H9 (cell line): ENCODE data around the gene BRS3. TPM values are rescaled to one million over a fixed set of nuclear protein-coding genes. Genes with fewer than 3 reads are reported as not detected.

Experiments
- DNase-seq: peaks from one replicate; pipeline ENCODE4 v3.0.0-alpha.2; 2017
- H2AFZ ChIP-seq: one replicate; pipeline ENCODE4 v1.6.1; 2013; ENCODE audit warnings: mild to moderate bottlenecking, low read length, control low read depth, moderate library complexity
- H2AK5ac ChIP-seq: 2 replicates; pipeline ENCODE4 v1.6.1; 2013; ENCODE audit warnings: low read length, control low read depth, mixed read lengths; ENCODE audit not compliant: insufficient read length
- H2BK120ac ChIP-seq: one replicate; pipeline ENCODE4 v1.6.1; 2013; ENCODE audit warnings: low read depth, mild to moderate bottlenecking, low read length, control low read depth, inconsistent platforms; ENCODE audit not compliant: poor library complexity, severe bottlenecking
- H2BK12ac ChIP-seq: 2 replicates; pipeline ENCODE4 v1.6.1; 2013; ENCODE audit warnings: low read length, control low read depth, mixed read lengths, low read depth; ENCODE audit not compliant: insufficient read length
- H2BK15ac ChIP-seq: 2 replicates; pipeline ENCODE4 v1.6.1; 2013; ENCODE audit warnings: low read depth, low read length, control low read depth
- H2BK20ac ChIP-seq: one replicate; pipeline ENCODE4 v1.6.1; 2013; ENCODE audit warnings: low read depth, mild to moderate bottlenecking, low read length, control low read depth, inconsistent platforms; ENCODE audit not compliant: poor library complexity, severe bottlenecking
- H2BK5ac ChIP-seq: 2 replicates; pipeline ENCODE4 v1.6.1; 2013; ENCODE audit warnings: low read length, control low read depth, mixed read lengths; ENCODE audit not compliant: insufficient read length
- H3K14ac ChIP-seq: 2 replicates; pipeline ENCODE4 v1.6.1; 2013; ENCODE audit warnings: low read length, control low read depth; ENCODE audit not compliant: insufficient read depth
- H3K18ac ChIP-seq: 2 replicates; pipeline ENCODE4 v1.6.1; 2013; ENCODE audit warnings: low read depth, mild to moderate bottlenecking, mixed read lengths, low read length, control low read depth; ENCODE audit not compliant: insufficient read length
- H3K23ac ChIP-seq: 2 replicates; pipeline ENCODE4 v1.6.1; 2013; ENCODE audit warnings: low read length, control low read depth, mixed read lengths, low read depth; ENCODE audit not compliant: insufficient read length
- H3K23me2 ChIP-seq: 2 replicates; pipeline ENCODE4 v1.6.1; 2013; ENCODE audit warnings: low read depth, mild to moderate bottlenecking, mixed read lengths, low read length, control low read depth; ENCODE audit not compliant: insufficient read length, poor library complexity, severe bottlenecking
- H3K27ac ChIP-seq: 2 replicates; pipeline ENCODE4 v1.5.1; 2013; ENCODE audit warnings: low read length, control low read depth, mixed read lengths, low read depth; ENCODE audit not compliant: insufficient read length
- H3K27me3 ChIP-seq: 2 replicates; pipeline ENCODE4 v1.6.1; 2013; ENCODE audit warnings: low read length, control low read depth, inconsistent platforms; ENCODE audit not compliant: insufficient read depth
- H3K4ac ChIP-seq: 2 replicates; pipeline ENCODE4 v1.6.1; 2013; ENCODE audit warnings: low read depth, mild to moderate bottlenecking, control low read depth, inconsistent platforms, low read length, moderate library complexity
- H3K4me1 ChIP-seq: 2 replicates; pipeline ENCODE4 v1.6.1; 2013; ENCODE audit warnings: low read length, control low read depth, inconsistent platforms; ENCODE audit not compliant: insufficient read depth
- H3K4me2 ChIP-seq: 2 replicates; pipeline ENCODE4 v1.6.1; 2013; ENCODE audit warnings: low read length, control low read depth, mixed read lengths; ENCODE audit not compliant: insufficient read length, insufficient read depth
- H3K56ac ChIP-seq: 2 replicates; pipeline ENCODE4 v1.6.1; 2013; ENCODE audit warnings: low read depth, mild to moderate bottlenecking, mixed read lengths, low read length, control low read depth; ENCODE audit not compliant: insufficient read length
- H3K79me1 ChIP-seq: 2 replicates; pipeline ENCODE4 v1.6.1; 2013; ENCODE audit warnings: low read depth, mild to moderate bottlenecking, moderate library complexity, low read length, control low read depth, inconsistent platforms; ENCODE audit not compliant: insufficient read depth, poor library complexity, severe bottlenecking
- H3K79me2 ChIP-seq: 2 replicates; pipeline ENCODE4 v1.6.1; 2013; ENCODE audit warnings: low read length, control low read depth, inconsistent platforms; ENCODE audit not compliant: insufficient read depth
- H3K9ac ChIP-seq: 2 replicates; pipeline ENCODE4 v1.6.1; 2013; ENCODE audit warnings: low read length, control low read depth, mixed read lengths; ENCODE audit not compliant: insufficient read length; ENCODE audit errors: extremely low read depth
- H3K9me3 ChIP-seq: one replicate; pipeline ENCODE4 v1.6.1; 2013; ENCODE audit warnings: low read depth, low read length, inconsistent platforms; ENCODE audit not compliant: control insufficient read depth
- H3T11ph ChIP-seq: one replicate; pipeline ENCODE4 v1.6.1; 2013; ENCODE audit warnings: mild to moderate bottlenecking, low read length, control low read depth, inconsistent platforms
- H4K20me1 ChIP-seq: one replicate; pipeline ENCODE4 v1.6.1; 2013; ENCODE audit not compliant: control insufficient read depth, insufficient read length, insufficient read depth
- H4K5ac ChIP-seq: 2 replicates; pipeline ENCODE4 v1.6.1; 2013; ENCODE audit warnings: low read depth, mild to moderate bottlenecking, mixed read lengths, low read length, control low read depth; ENCODE audit not compliant: insufficient read length
- H4K8ac ChIP-seq: replicated peaks from 2 replicates; pipeline ENCODE4 v1.6.1; 2013; ENCODE audit warnings: low read length, control low read depth, mixed read lengths, low read depth; ENCODE audit not compliant: insufficient read length
- H4K91ac ChIP-seq: 2 replicates; pipeline ENCODE4 v1.6.1; 2013; ENCODE audit warnings: low read depth, mild to moderate bottlenecking, moderate library complexity, mixed read lengths, low read length, control low read depth; ENCODE audit not compliant: insufficient read length
- H3K27ac Mint-ChIP-seq, 3 experiments: 2 replicates in 2 of 3; 3 replicates in 1 of 3; pipeline ENCODE4 v1.8.0; 2020 to 2021; ENCODE audit warnings: mixed read lengths in 3 of 3, mild to moderate bottlenecking in 1 of 3, moderate library complexity in 1 of 3
- H3K27me3 Mint-ChIP-seq: 2 replicates; pipeline ENCODE4 v1.8.0; 2021; ENCODE audit warnings: low read depth, mild to moderate bottlenecking, moderate library complexity, mixed read lengths
- H3K36me3 Mint-ChIP-seq, 3 experiments: 2 replicates in 2 of 3; 3 replicates in 1 of 3; pipeline ENCODE4 v1.8.0; 2020 to 2021; ENCODE audit warnings: low read depth in 3 of 3, mixed read lengths in 3 of 3; ENCODE audit not compliant: insufficient read depth in 1 of 3
- H3K4me1 Mint-ChIP-seq, 2 experiments: 2 replicates each; pipeline ENCODE4 v1.8.0; 2020; ENCODE audit warnings: mixed read lengths in 2 of 2
- H3K4me3 Mint-ChIP-seq, 2 experiments: 2 replicates in 1 of 2; 3 replicates in 1 of 2; pipeline ENCODE4 v1.8.0; 2020 to 2021; ENCODE audit warnings: mild to moderate bottlenecking in 2 of 2, mixed read lengths in 2 of 2, moderate library complexity in 1 of 2
- H3K9me3 Mint-ChIP-seq, 2 experiments: 2 replicates in 1 of 2; 3 replicates in 1 of 2; pipeline ENCODE4 v1.8.0; 2020; ENCODE audit warnings: mild to moderate bottlenecking in 2 of 2, mixed read lengths in 2 of 2, moderate library complexity in 1 of 2
- WGBS: extraction: QIAGEN DNeasy Blood & Tissue Kit; methylation state at CpG from one replicate; pipeline ENCODE4 v1.1.7; 2013; ENCODE audit warnings: missing lambda C conversion rate, low lambda C conversion rate, mixed read lengths; ENCODE audit not compliant: insufficient read length; ENCODE audit errors: extremely low coverage; 5-methylcytosine and 5-hydroxymethylcytosine counted together
- total RNA-seq: library from RNA; stranded (reverse); gene quantifications from 2 replicates; pipeline ENCODE4 v1.2.1, GENCODE V29; 2021
- TF ChIP-seq, protein P1 (sequence below): fragments of 200-600 bp; sonication (generic); conservative IDR thresholded peaks from 3 replicates; pipeline ENCODE4 v1.8.0; 2021; ENCODE audit warnings: antibody characterized with exemption, mild to moderate bottlenecking

Gene BRS3
- total RNA-seq, 1 experiment from 2014 or later: not detected

DNA sequence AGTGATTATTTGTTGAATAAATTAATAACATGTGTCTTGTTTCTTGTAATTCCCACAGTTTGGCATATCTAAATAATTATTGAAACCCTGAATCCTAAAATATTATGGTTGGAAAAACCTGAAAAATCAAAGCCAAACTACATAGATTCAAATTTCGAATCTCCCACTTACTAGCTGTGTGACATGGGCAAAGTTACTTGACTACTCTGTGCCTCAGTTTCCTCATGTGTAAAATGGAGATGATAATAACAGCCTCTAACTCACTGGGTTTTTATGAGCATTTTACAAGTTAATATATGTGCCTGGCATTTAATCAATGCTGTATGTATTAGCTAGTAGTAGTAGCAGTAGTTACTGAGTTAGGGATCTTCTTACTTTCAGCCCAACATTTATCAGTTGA, 34.6 kb upstream of the BRS3 start:
- Histone ChIP-seq H3K4me2 (no peak overlapping the region), H2BK5ac (no peak overlapping the region), H3K56ac (no peak overlapping the region), H4K20me1 (no peaks in the 10 kb centered on the region), H4K91ac (no peak overlapping the region), H2BK20ac (no peak overlapping the region), H3K4me1 (no peaks in the 10 kb centered on the region), H3K9ac (no peak overlapping the region), H4K5ac (no peak overlapping the region), H3K79me2 (no peaks in the 10 kb centered on the region), H2BK120ac (no peak overlapping the region), H2AFZ (no peak overlapping the region), H3K9me3 (peaks cover 43% of the 10 kb centered on the region), H3K27me3 (no peaks in the 10 kb centered on the region), H3K18ac (no peak overlapping the region), H2BK15ac (no peak overlapping the region), H4K8ac (no peak overlapping the region), H3K79me1 (no peaks in the 10 kb centered on the region), H3T11ph (no peak overlapping the region), H2AK5ac (no peak overlapping the region), H2BK12ac (no peak overlapping the region), H3K27ac (no peak overlapping the region), H3K4ac (no peak overlapping the region), H3K14ac (no peak overlapping the region), H3K23me2 (no peaks in the 10 kb centered on the region), H3K23ac (no peak overlapping the region)
- peaks cover 2% of the 10 kb centered on the region; the same call in 1 of the 2 replicates for H3K27me3 Mint-ChIP-seq
- no peak for DNase-seq
- TF ChIP-seq, protein P1, sequence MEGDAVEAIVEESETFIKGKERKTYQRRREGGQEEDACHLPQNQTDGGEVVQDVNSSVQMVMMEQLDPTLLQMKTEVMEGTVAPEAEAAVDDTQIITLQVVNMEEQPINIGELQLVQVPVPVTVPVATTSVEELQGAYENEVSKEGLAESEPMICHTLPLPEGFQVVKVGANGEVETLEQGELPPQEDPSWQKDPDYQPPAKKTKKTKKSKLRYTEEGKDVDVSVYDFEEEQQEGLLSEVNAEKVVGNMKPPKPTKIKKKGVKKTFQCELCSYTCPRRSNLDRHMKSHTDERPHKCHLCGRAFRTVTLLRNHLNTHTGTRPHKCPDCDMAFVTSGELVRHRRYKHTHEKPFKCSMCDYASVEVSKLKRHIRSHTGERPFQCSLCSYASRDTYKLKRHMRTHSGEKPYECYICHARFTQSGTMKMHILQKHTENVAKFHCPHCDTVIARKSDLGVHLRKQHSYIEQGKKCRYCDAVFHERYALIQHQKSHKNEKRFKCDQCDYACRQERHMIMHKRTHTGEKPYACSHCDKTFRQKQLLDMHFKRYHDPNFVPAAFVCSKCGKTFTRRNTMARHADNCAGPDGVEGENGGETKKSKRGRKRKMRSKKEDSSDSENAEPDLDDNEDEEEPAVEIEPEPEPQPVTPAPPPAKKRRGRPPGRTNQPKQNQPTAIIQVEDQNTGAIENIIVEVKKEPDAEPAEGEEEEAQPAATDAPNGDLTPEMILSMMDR: no peak
- H3K4me1 Mint-ChIP-seq: no peaks in the 10 kb centered on the region
- H3K4me3 Mint-ChIP-seq: no peak overlapping the region
- H3K9me3 Mint-ChIP-seq: peaks cover 27 to 33% of the 10 kb centered on the region in 2 experiments
- H3K36me3 Mint-ChIP-seq: no peaks in the 10 kb centered on the region
- no CpG with 5 or more reads among the region's 1 CpG for WGBS
- H3K27ac Mint-ChIP-seq: no peak overlapping the region
